Measurements from ENCODE around the gene ADRA2A.

The ADRA2A gene

DNA sequence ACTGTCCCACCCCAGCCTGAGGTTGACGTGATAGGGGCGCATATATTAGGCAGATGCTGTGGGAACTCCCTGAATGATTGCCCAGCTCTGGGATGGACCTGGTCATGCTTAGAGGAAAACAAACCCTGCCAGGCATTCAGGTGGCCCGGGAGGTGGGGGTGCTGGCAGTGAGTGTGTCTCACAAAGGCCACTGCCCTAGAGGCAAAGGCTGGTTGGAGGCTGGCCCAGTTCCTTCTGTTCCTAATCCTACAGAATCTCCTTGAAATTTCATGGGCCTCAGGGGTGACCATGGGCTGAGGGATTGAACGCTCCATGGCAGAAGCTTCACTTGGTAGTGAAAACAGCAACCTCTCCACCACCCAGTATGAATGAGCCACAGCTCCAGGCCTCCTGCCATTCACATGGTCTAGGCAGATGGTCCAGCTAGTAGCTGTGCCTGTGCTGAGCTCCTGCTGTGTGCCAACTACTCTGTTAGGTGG lies 25.6 kb downstream of the ADRA2A start:
- TF ChIP-seq OSR1 (CRISPR knock-in tag; IDR thresholded peaks at IDR 0.05) (no peak), GLIS3 (CRISPR knock-in tag; IDR thresholded peaks at IDR 0.05) (no peak), ZNF70 (CRISPR knock-in tag; IDR thresholded peaks at IDR 0.05) (no peak), ZFP3 (CRISPR knock-in tag; IDR thresholded peaks at IDR 0.05) (no peak), PATZ1 (CRISPR knock-in tag; IDR thresholded peaks at IDR 0.05; ENCODE audit: borderline replicate concordance) (no peak), ZNF8 (CRISPR knock-in tag; IDR thresholded peaks at IDR 0.05) (no peak), SNAI2 (CRISPR knock-in tag; IDR thresholded peaks at IDR 0.05) (no peak), CREB5 (CRISPR knock-in tag; IDR thresholded peaks at IDR 0.05; ENCODE audit: low read depth) (no peak)
- TF ChIP-seq, protein P1, sequence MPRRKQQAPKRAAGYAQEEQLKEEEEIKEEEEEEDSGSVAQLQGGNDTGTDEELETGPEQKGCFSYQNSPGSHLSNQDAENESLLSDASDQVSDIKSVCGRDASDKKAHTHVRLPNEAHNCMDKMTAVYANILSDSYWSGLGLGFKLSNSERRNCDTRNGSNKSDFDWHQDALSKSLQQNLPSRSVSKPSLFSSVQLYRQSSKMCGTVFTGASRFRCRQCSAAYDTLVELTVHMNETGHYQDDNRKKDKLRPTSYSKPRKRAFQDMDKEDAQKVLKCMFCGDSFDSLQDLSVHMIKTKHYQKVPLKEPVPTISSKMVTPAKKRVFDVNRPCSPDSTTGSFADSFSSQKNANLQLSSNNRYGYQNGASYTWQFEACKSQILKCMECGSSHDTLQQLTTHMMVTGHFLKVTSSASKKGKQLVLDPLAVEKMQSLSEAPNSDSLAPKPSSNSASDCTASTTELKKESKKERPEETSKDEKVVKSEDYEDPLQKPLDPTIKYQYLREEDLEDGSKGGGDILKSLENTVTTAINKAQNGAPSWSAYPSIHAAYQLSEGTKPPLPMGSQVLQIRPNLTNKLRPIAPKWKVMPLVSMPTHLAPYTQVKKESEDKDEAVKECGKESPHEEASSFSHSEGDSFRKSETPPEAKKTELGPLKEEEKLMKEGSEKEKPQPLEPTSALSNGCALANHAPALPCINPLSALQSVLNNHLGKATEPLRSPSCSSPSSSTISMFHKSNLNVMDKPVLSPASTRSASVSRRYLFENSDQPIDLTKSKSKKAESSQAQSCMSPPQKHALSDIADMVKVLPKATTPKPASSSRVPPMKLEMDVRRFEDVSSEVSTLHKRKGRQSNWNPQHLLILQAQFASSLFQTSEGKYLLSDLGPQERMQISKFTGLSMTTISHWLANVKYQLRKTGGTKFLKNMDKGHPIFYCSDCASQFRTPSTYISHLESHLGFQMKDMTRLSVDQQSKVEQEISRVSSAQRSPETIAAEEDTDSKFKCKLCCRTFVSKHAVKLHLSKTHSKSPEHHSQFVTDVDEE (CRISPR knock-in tag; IDR thresholded peaks at IDR 0.05) = no peak

DNA sequence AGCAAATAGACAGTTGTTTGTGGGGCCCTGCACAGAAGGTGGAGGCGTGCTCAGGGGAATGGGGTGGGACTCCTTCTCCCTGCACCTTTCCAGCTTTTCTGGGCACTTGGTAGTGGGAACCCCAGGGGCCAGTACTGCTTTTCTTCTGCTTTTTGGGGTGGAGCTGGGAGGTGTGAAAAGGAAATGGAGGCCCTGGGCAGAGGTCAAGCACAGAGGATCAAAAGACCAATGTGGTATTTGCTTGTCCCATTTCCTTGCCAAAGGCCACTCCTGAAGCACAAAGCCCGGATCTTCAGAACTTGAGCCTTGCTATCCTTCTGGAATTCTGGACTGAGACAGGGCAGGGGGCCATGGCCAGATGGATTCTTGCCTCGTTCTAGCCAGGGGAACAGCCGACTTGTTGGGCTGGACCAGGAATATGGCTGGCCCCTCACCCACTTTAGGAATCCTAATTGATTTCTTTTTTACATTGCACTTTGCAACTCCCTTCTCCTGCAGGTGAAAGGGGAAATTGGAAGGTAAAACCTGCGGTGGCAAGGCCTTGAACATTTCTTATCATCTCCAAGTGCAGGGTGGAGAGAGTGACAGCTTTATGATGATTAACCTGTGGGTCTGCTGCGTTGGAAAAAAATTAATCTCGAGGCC lies 26.5 kb downstream of the ADRA2A start:
- ATAC-seq = no peak
- TF ChIP-seq OSR1 (CRISPR knock-in tag; IDR thresholded peaks at IDR 0.05) = no peak
- no peak for TF ChIP-seq ZC3H10 (CRISPR knock-in tag; IDR thresholded peaks at IDR 0.05)
- TF ChIP-seq RARB (CRISPR knock-in tag; IDR thresholded peaks at IDR 0.05) = no peak
- no peak for TF ChIP-seq SNAI2 (CRISPR knock-in tag; IDR thresholded peaks at IDR 0.05)
- TF ChIP-seq CSRNP3 (CRISPR knock-in tag; IDR thresholded peaks at IDR 0.05) = no peak
- no peak for TF ChIP-seq CREB5 (CRISPR knock-in tag; IDR thresholded peaks at IDR 0.05; ENCODE audit: low read depth)
- TF ChIP-seq ISL1 (CRISPR knock-in tag; IDR thresholded peaks at IDR 0.05) = no peak
- TF ChIP-seq ZFP30 (CRISPR knock-in tag; IDR thresholded peaks at IDR 0.05) = no peak
- TF ChIP-seq TCF4 (CRISPR knock-in tag; IDR thresholded peaks at IDR 0.05; ENCODE audit: borderline replicate concordance) = no peak
- TF ChIP-seq CSDC2 (CRISPR knock-in tag; IDR thresholded peaks at IDR 0.05) = no peak
- TF ChIP-seq ESRRG (CRISPR knock-in tag; IDR thresholded peaks at IDR 0.05) = no peak
- TF ChIP-seq BACH2 (CRISPR knock-in tag; IDR thresholded peaks at IDR 0.05; ENCODE audit: borderline replicate concordance) = no peak
- no peak for TF ChIP-seq ZNF565 (CRISPR knock-in tag; conservative IDR thresholded peaks at IDR 0.05; ENCODE audit: low read depth)
- TF ChIP-seq, protein P1 (CRISPR knock-in tag; IDR thresholded peaks at IDR 0.05) = no peak
- no peak for TF ChIP-seq PATZ1 (CRISPR knock-in tag; IDR thresholded peaks at IDR 0.05; ENCODE audit: borderline replicate concordance)
- TF ChIP-seq, protein P2, sequence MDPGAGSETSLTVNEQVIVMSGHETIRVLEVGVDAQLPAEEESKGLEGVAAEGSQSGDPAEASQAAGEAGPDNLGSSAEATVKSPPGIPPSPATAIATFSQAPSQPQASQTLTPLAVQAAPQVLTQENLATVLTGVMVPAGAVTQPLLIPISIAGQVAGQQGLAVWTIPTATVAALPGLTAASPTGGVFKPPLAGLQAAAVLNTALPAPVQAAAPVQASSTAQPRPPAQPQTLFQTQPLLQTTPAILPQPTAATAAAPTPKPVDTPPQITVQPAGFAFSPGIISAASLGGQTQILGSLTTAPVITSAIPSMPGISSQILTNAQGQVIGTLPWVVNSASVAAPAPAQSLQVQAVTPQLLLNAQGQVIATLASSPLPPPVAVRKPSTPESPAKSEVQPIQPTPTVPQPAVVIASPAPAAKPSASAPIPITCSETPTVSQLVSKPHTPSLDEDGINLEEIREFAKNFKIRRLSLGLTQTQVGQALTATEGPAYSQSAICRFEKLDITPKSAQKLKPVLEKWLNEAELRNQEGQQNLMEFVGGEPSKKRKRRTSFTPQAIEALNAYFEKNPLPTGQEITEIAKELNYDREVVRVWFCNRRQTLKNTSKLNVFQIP (CRISPR knock-in tag; IDR thresholded peaks at IDR 0.05; ENCODE audit: borderline replicate concordance, low read depth) = no peak
- no peak for TF ChIP-seq ZFP3 (CRISPR knock-in tag; IDR thresholded peaks at IDR 0.05)

More for the DNA sequence above, 25.6 kb downstream of the ADRA2A start:
- no peak for ATAC-seq
